HG03108 (cell line): Measurements from ENCODE around the gene RASSF4.

Experiments
- ATAC-seq: cut with Tn5 transposase; IDR thresholded peaks from one replicate; pipeline ENCODE4 v1.9.1; 2021; ENCODE audit warnings: moderate library complexity; ENCODE audit not compliant: unreplicated experiment

The RASSF4 gene

GRCh38 chr10:44985175-44985681 is 25.6 kb downstream of the RASSF4 start:
- no peak for ATAC-seq

- ATAC-seq = no peak
Measured at GRCh38 chr10:44986179-44986578, 26.6 kb downstream of the RASSF4 start.

GRCh38 chr10:44986670-44987069 is 27.1 kb downstream of the RASSF4 start:
- ATAC-seq = no peak

GRCh38 chr10:44988957-44989585 is 29.5 kb downstream of the RASSF4 start:
- no peak for ATAC-seq

- ATAC-seq = no peak
Measured at GRCh38 chr10:44989597-44990301, 30.1 kb downstream of the RASSF4 start.

GRCh38 chr10:44990302-44990655 is 30.7 kb downstream of the RASSF4 start:
- ATAC-seq = no peak

- no peak for ATAC-seq
Measured at GRCh38 chr10:44990965-44991364, 31.4 kb downstream of the RASSF4 start.

GRCh38 chr10:44991571-44991970 is 32.0 kb downstream of the RASSF4 start:
- no peak for ATAC-seq

GRCh38 chr10:44992070-44992731 is 32.6 kb downstream of the RASSF4 start:
- ATAC-seq = no peak

GRCh38 chr10:44992732-44993225 is 33.2 kb downstream of the RASSF4 start:
- ATAC-seq = no peak

GRCh38 chr10:44993226-44993921 is 33.8 kb downstream of the RASSF4 start:
- no peak for ATAC-seq

GRCh38 chr10:44993922-44994751 is 34.5 kb downstream of the RASSF4 start:
- no peak for ATAC-seq

- no peak for ATAC-seq
Measured at GRCh38 chr10:44994752-44995530, 35.3 kb downstream of the RASSF4 start.

GRCh38 chr10:44995581-44995913 is 35.9 kb downstream of the RASSF4 start:
- no peak for ATAC-seq

- ATAC-seq = no peak
Measured at GRCh38 chr10:44995914-44996669, 36.5 kb downstream of the RASSF4 start.

- ATAC-seq = no peak
Measured at GRCh38 chr10:44997105-44997748, 37.6 kb downstream of the RASSF4 start.

- ATAC-seq = no peak
Measured at GRCh38 chr10:44998146-44998631, 38.6 kb downstream of the RASSF4 start.

- no peak for ATAC-seq
Measured at GRCh38 chr10:45000138-45000751, 40.6 kb downstream of the RASSF4 start.
